Loucy (cell line): Measurements from ENCODE around the gene SLC23A2.
"Not testable (repeated sequence)": the region's sequence is repeated elsewhere in the genome, so short reads cannot be mapped to it uniquely, and the experiment has no call there.

Experiments used
- H2AFZ ChIP-seq: fragments of 200-600 bp; sonication (generic); 2 replicates; pipeline ENCODE4 v1.6.0; 2016; ENCODE audit warnings: antibody characterized with exemption, mild to moderate bottlenecking, low read length, moderate library complexity
- H3F3A ChIP-seq: fragments of 200-600 bp; 2 replicates; pipeline ENCODE4 v1.6.0; 2016; ENCODE audit warnings: antibody characterized with exemption, low read depth, mild to moderate bottlenecking
- H3K27me3 ChIP-seq: fragments of 200-600 bp; sonication (generic); 2 replicates; pipeline ENCODE4 v1.6.1; 2014; ENCODE audit warnings: low read length, mild to moderate bottlenecking; ENCODE audit not compliant: insufficient read depth, poor library complexity, severe bottlenecking
- H3K36me3 ChIP-seq: fragments of 200-600 bp; sonication (generic); 2 replicates; pipeline ENCODE4 v1.6.1; 2016; ENCODE audit warnings: low read length; ENCODE audit not compliant: insufficient read depth
- H3K4me1 ChIP-seq: fragments of 200-600 bp; sonication (generic); 2 replicates; pipeline ENCODE4 v1.5.1; 2014; ENCODE audit warnings: low read length, mild to moderate bottlenecking; ENCODE audit not compliant: insufficient read depth, poor library complexity, severe bottlenecking
- H3K4me2 ChIP-seq: fragments of 200-600 bp; sonication (generic); 2 replicates; pipeline ENCODE4 v1.6.0; 2014; ENCODE audit warnings: antibody characterized with exemption, low read length, low read depth, mild to moderate bottlenecking; ENCODE audit not compliant: poor library complexity, severe bottlenecking
- H3K4me3 ChIP-seq: fragments of 200-600 bp; sonication (generic); 2 replicates; pipeline ENCODE4 v1.5.1; 2014; ENCODE audit warnings: low read length, mild to moderate bottlenecking, mixed read lengths; ENCODE audit not compliant: poor library complexity, severe bottlenecking
- H3K79me2 ChIP-seq: fragments of 200-600 bp; sonication (generic); 2 replicates; pipeline ENCODE4 v1.6.1; 2014; ENCODE audit warnings: low read length; ENCODE audit not compliant: insufficient read depth
- H3K9ac ChIP-seq: fragments of 200-600 bp; sonication (generic); 2 replicates; pipeline ENCODE4 v1.6.0; 2014; ENCODE audit warnings: mild to moderate bottlenecking, low read depth, low read length, moderate library complexity; ENCODE audit not compliant: poor library complexity, severe bottlenecking
- H3K9me2 ChIP-seq: fragments of 200-600 bp; sonication (generic); replicated peaks from 2 replicates; pipeline ENCODE4 v1.6.1; 2016; ENCODE audit warnings: low read depth, low read length, mixed read lengths
- H3K9me3 ChIP-seq: fragments of 200-600 bp; sonication (generic); 2 replicates; pipeline ENCODE4 v1.6.1; 2014; ENCODE audit warnings: mild to moderate bottlenecking, antibody characterized with exemption, low read length, low read depth; ENCODE audit not compliant: insufficient read depth
- H4K20me1 ChIP-seq: fragments of 200-600 bp; sonication (generic); 2 replicates; pipeline ENCODE4 v1.6.0; 2014; ENCODE audit warnings: antibody characterized with exemption, low read length, mild to moderate bottlenecking; ENCODE audit not compliant: insufficient read depth, poor library complexity, severe bottlenecking
- CTCF ChIP-seq: fragments of 200-600 bp; sonication (generic); conservative IDR thresholded peaks from 2 replicates; pipeline ENCODE4 v1.5.1; 2014; ENCODE audit warnings: mild to moderate bottlenecking, antibody characterized with exemption, low read length
- EZH2phosphoT487 ChIP-seq: fragments of 200-600 bp; IDR thresholded peaks from 2 replicates; pipeline ENCODE4 v1.6.1; 2018; ENCODE audit warnings: antibody characterized with exemption, mild to moderate bottlenecking, moderate library complexity, borderline replicate concordance

Gene SLC23A2

GRCh38 chr20:4881006-4881730 lies 120.1 kb downstream of the SLC23A2 start:
- Histone ChIP-seq H3K36me3 (peaks cover 42% of the 10 kb centered on the region; the same call in 1 of the 2 replicates), H3K79me2 (no peaks in the 10 kb centered on the region), H3K4me2 (no peak overlapping the region), H3K4me1 (peaks cover 3% of the 10 kb centered on the region), H3K9me3 (no peaks in the 10 kb centered on the region), H3F3A (no peaks in the 10 kb centered on the region), H2AFZ (no peak overlapping the region), H3K9ac (no peak overlapping the region), H4K20me1 (no peaks in the 10 kb centered on the region), H3K4me3 (no peak overlapping the region), H3K9me2 (no peaks in the 10 kb centered on the region), H3K27me3 (no peaks in the 10 kb centered on the region)
- TF ChIP-seq CTCF, result no peak
- TF ChIP-seq EZH2phosphoT487, result no peak

GRCh38 chr20:4880051-4880450 lies 121.3 kb downstream of the SLC23A2 start:
- peaks cover 46% of the 10 kb centered on the region; the same call in 1 of the 2 replicates for H3K36me3 ChIP-seq
- TF ChIP-seq EZH2phosphoT487 (no peak), CTCF (no peak)
- H3K4me3 ChIP-seq, result no peak overlapping the region
- H3K4me2 ChIP-seq, result no peak overlapping the region
- H3K9me3 ChIP-seq, result no peaks in the 10 kb centered on the region
- no peak overlapping the region for H2AFZ ChIP-seq
- no peak overlapping the region for H3K9ac ChIP-seq
- no peaks in the 10 kb centered on the region for H3K27me3 ChIP-seq
- H3K9me2 ChIP-seq, result no peaks in the 10 kb centered on the region
- H3K79me2 ChIP-seq, result no peaks in the 10 kb centered on the region
- no peaks in the 10 kb centered on the region for H4K20me1 ChIP-seq
- no peaks in the 10 kb centered on the region for H3F3A ChIP-seq
- no peaks in the 10 kb centered on the region for H3K4me1 ChIP-seq

- H3K9ac ChIP-seq, H3K4me2 ChIP-seq, H3K4me3 ChIP-seq, H3K9me2 ChIP-seq, H4K20me1 ChIP-seq, H3K9me3 ChIP-seq, H3K27me3 ChIP-seq, H3K79me2 ChIP-seq, H2AFZ ChIP-seq, H3F3A ChIP-seq, H3K4me1 ChIP-seq: not testable (repeated sequence)
- peaks cover 46% of the 10 kb centered on the region for H3K36me3 ChIP-seq
These were observed 123.2 kb downstream of the SLC23A2 start for GRCh38 chr20:4878099-4878498.

- Histone ChIP-seq H3K4me1 (no peaks in the 10 kb centered on the region), H3K4me3 (no peak overlapping the region), H3K36me3 (peaks cover 50% of the 10 kb centered on the region), H4K20me1 (no peaks in the 10 kb centered on the region), H3K79me2 (no peaks in the 10 kb centered on the region), H3K9me2 (no peaks in the 10 kb centered on the region), H3K9me3 (no peaks in the 10 kb centered on the region), H3K27me3 (no peaks in the 10 kb centered on the region), H2AFZ (no peak overlapping the region), H3F3A (no peaks in the 10 kb centered on the region), H3K9ac (no peak overlapping the region), H3K4me2 (no peak overlapping the region)
- no peak for TF ChIP-seq CTCF
- TF ChIP-seq EZH2phosphoT487, result no peak
These were observed 124.6 kb downstream of the SLC23A2 start for GRCh38 chr20:4876731-4877130.
